Kidney glomerular epithelial cell (primary cell): ENCODE data around the gene MRM2.

Experiments
- DNase-seq: peaks from one replicate; lab custom pipeline; 2025; lab: John Stamatoyannopoulos, UW

The MRM2 gene

DNA sequence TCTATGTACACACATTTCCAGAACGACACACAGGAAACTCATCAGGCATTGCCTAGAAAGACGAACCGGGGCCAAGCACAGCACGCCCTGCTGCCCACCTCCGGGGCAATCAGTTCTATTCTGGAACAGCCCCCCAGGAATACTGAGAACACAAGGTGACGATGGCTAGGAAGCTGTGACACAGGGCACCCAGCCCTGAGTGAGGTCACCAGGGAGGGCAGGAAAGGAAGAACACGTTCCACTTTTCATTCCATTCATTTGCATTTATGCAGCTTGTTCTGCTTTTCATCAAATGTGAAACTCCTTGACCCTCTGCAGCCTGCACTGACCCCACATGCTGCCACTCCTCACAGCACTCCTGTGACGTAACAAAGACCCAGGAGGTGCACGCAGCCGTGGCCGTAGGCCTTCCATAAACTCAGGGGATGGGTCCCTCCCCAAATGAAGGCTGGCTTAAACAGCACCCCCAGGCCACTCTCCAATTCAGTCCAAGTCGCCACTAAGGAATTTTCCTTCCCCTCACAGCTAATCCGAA lies 38.2 kb downstream of the MRM2 start:
- DNase-seq, result no peak

DNA sequence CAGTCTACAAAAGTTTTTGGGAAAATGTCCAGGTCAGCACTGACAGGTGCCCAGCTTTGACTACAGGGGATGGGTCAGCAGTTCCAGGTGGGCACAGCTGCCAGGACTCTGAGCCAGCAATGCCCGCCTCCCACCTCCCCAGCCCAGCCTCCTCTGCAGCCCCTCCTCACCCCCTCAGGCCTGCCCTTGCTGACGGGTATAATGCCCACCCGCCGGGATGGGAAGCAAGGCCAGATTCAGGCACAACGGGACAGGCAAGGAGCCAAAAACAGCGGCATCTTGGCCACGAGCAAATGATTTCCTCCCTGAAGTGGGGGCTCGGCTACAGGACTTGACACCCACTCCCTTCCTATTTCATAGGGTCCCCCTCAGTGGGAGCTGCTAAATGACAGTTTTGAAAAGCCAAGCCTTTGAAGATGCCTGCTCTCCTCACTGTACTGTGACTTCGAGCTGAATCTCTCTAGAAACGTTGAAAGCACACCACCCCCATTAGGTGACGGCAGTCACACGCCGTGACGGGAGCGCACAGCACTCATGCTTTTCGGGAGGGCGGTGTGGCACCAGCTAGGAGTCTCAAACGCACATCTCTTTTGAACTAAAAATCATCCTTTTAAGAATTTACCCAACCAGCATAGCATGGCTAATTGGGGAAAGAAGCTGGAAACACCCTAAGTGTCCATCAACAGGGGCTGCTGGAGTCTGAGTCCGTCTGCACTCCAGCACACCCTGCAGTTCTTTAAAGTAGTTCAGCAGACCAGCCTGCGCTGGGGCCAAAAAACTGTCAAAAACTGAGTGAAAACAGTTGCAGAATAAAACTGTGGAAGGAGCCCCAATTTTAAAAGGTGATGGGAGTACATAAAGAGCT lies 38.9 kb downstream of the MRM2 start:
- no peak for DNase-seq

DNA sequence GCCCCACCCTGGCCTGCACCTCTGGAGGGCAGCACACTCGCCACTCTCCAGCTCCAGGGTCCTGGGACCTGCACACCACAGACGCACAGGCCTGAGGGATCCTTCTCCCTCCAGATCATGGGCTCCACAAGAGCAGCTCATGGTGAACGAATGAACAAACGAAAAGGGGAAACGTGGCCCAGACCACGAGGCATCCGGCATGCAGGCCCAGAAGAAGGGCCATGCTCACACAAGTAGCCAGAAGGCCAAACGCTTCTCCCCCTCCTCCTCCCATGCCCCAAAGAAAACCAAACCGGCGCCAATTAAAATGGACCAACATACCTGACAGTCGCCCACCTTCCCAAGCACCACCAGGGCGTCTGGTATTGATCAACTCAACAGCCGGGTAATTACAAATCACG lies 39.6 kb downstream of the MRM2 start:
- DNase-seq, result no peak

DNA sequence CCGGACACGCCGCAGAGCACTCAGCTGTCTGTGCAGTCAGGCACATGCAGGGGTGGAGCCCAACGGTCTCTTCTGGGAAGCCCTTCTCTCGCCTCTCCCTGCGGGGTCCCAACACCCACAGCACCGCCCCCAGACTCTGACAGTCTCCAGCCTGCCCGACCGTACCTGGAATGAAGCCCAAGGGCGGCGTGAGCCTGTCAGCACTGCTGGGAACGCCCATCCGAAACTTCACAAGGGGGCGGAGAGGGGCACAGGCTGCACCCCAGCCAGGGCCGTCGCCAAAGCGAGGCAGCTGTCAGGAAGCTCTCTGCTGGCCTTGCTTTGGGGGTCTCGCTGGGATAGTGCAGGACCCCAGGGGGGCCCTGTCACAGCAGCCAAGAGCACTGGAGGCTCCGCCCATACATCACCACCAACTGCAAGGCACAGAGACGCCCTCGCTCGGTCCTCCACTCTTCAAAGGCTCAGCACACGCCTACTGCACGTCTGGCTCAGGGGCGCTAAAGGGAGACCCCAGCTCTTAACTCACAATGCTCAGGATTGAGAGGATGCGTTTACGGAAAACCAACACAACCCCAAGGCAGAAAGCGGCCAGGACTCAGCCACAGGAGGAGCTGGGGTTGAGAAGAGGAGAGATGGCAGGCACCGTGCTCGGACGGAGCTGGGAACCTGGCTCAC lies 40.2 kb downstream of the MRM2 start:
- DNase-seq, result no peak

DNA sequence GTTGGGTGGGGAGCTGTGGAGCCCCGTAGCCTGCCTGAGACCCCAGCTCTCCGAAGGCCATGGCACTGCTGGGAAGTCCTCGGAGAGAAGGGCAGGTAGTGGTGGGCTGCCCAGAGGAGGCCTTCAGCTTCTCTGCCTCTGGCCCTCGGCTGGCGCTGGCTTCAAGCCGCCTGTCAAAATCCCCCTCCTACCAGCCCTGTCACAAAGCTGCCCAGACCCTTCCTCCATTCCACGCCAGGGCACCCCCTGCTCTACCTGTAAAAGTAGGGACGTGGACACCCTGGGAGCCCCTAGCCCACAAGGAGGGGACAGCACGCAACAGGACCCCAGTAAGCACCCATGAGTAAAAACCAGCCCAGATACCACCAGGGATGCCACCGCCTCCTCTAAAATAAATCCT lies 40.9 kb downstream of the MRM2 start:
- DNase-seq, result no peak

DNA sequence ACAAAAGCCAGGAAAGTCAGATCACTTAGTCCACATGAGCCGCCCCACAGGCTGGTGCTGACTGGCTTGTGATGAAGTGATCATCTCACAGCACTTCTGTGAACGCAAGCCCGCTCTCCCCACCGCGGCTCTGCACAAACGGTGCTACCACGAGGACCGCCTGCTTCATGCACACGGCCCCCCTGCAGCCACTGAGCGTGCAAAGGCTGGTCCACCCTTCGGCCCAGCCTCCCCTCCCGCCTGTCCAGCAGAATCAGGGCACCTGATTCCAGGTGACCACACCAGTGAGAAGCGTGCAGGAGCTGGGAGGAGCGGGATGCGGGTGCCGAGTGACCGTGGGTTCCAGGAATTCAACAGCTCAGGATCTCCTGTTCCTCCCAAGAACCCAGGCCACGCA lies 41.4 kb downstream of the MRM2 start:
- no peak for DNase-seq

DNA sequence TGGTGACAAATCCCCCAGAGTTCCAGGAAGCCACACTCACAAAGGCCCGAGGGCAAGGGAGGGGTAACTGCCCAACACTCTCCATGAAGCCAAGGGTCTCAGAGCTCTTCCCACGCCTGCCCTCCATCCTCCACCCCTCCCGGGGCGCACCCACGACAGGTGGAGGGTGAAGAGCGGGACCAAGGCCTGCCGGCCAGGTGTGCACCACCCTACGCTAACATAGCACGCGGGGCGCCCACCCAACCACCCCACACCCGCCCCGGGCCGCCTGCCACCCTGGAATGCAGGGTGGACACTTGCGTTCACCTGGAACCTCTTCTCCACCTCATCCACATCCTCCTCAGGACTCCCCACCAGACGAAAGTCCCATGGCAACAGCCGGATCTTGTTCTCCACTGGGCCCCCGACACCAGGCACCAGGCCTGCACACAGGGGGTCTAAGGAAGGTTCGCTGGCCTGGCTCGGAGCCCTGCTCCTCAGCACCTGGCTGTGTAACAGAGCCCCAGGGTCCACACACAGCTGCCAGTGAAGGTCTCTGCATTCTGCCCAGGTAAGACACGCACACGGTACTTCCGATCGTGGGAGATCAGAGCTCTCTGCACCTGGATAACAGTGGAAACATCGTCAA lies 41.9 kb downstream of the MRM2 start:
- no peak for DNase-seq

DNA sequence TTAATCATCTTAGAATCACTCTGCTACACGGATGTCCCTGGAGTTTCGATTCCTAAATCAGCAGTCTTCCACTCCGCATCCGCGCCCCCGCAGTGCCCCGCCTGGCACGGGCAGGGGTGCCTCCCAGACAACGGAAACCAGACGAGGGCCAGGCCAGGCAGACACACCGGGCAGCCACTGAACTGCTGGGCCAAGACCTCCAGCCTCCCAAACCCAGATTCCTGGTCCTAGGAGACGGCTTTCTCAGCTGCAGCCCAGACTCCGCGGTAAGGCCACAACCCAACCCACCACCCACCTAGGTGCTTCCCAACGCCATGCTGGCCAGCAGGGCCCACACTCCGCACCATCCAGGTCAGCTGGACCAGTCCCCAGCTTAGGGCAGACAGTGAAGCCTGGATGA lies 42.5 kb downstream of the MRM2 start:
- no peak for DNase-seq

DNA sequence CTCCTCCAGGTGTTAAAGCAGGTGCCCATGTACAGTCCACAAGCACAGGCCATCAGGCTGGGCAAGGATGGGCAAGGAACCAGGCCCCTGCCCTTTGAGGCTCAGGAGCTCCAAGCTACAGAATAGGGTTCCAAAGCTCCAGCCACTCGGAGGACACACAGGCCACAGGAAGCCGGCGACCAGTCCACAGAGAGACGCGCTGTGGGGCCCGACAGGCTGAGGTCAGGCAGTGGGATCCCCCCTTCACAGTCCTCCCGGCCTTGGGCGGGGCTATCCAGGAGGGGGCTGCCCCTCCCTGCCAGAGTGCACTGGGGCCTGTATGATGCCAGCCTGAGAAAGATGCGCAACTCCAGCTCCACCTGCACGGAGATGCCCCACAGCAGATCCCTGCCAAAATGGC lies 43.2 kb downstream of the MRM2 start:
- no peak for DNase-seq

DNA sequence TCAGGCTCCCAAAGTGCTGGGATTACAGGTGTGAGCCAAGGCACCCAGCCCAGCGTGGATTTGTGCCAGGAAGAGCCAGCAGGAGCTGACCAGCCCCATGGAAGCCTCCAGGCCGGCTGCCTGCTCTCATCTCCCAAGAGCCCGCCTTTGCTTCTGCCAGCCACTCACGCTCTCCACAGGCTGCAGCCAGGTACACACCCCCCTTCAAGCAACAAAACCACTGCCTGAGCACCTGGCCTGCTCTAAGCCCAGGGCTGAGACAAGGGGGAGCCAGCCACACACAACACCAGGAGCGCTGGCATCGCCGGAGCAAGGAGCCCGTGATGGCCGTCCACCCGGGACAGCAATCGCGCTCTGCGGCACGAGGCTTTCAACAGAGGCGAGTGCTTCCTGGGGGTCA lies 43.8 kb downstream of the MRM2 start:
- DNase-seq, result no peak

DNA sequence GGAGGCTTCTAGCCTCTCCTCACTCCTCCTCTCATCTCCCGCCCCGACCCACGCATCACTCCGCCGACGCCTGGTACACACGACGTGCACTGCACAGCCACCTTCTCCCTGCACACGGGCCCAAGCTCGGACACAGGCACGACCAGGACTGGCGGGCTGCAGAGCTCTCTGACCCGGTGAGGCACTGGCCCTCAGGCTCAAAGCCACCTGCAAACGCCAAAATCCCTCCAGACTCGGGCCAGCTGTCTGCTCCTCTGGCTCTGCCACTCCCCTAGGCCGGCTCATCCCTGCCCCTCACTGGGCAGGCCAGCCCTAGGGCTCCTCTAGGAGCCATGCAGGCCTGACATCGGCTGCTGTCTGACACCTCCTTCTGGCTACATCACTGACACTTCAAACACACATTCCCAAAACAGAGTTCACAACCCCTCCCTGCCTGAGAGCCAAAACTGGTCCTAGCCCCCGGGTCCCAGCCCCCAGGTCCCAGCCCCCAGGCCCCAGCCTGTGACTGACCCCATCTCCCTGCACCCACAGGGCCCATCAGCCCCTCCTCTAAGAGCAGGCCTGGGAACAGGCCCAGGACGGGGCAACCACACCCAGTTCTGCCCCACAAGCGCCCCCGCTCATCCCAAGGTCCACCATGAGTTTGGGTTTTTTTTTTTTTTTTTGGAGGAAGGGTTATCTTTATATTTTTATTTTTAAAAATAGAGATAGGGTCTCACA lies 44.4 kb downstream of the MRM2 start:
- DNase-seq, result no peak

DNA sequence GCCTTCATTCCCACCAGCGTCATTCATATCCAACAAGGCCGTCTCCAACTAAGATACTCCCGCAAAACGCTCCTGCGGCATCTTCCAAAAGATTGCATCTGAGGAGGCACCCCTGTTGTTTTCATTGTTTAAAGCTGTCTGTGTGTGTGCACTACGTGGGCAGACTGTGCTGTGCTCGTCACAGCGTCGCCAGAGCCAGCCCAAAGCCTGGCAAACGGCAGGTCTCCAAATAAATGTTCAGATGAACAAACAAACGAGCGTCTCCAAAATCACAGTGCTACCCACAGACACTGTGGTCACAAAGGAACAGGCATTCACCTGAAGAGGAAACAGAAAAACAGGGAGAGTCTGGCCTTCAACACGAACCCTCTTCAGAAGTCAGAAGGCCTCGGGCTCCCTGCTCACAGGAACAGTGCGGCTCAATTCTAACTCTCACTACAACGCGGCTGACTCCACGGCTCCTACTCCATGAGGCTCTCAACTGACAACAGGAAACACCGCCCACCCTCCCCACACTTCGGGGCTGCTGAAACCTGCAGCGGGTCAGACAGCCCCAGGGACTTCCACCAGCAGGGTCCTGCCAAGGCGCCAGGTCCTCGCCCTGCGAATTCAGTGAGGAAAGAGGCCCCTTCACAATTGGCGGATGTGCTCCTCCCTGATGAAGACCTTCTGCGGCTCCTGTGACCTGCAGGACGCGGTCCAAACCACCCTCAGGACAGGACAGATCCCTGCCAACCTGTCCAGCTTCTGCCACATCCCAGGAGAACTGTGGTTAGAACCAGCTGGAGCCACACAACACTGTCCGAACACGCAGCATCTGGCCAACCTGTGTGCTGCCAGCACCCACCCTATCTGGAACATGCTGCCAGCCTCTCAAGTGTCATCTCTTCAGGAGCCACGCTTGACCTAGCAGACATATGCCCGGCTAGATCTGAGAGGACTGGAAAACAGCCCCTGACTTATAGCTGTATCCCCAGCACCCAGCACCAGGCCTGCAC lies 45.3 kb downstream of the MRM2 start:
- no peak for DNase-seq

DNA sequence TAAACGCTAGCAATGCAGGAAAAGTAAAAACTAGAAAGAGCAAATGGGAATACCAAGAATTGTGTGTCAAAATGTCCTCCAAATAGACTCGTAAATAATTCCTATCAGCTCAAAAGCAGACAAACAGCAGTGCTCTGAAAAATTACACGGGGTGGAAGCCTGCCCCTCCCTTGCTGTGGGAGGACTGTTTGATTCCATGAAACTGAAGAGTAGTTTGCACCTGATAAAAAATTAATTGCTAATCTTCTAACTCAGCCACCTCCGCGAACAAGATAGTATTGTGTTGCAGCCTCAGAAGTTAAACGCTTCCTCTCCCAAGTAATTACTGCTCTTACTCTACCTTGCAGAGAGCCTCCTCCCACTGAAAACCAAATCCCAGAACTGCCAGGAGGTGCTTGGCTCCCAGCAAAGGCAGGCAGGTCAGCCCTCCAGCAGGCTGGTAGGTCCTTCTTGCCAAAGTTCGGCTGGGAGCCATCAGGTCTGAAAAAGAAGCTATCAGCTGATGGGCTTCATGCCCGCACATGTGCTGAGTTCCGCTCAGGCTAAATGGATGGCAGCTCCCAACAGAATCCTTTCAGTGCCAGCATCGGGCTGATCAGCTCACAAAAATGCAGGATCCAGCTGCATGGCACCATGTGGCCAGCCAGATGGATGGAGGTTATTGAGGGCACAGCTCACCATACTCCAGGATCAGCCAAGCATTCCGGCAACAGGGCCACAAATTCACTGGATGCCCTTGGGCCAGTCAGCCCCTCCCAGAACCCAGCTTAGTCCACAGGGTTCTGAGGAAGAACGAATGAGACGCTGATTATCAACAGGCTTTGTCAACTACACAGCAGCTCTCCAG lies 46.4 kb downstream of the MRM2 start:
- DNase-seq, result no peak

DNA sequence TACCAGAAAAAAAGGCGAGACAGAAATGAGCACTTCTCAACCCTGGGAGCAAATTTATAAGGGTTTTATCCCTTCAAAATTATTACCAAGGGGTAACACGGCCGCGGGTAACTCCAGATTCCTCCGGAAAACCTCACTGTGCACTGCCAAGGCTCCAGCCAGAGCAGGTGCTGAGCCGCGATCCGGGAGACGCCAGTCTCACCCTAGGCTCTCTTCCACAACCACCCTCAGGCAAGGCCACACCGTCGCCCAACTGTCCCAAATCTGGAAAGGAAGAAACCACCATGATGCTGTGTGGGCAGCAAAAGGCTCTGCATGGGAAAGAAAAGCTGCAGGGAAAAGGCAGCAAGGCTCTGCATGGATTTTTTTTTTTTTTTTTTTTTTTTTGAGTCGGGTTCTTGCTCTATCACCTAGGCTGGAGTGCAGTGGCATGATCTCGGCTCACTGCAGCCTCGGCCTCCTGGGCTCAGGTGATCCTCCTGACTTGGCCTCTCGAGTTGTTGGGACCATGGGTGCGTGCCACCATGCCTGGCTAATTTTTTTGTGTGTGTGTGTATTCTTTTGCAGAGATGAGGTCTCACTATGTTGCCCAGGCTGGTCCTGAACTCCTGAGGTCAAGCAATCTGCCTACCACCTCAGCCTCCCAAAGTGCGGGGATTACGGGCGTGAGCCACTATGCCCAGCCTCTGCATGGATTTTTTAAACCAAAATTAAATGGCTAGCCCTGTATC lies 48.3 kb downstream of the MRM2 start:
- no peak for DNase-seq

DNA sequence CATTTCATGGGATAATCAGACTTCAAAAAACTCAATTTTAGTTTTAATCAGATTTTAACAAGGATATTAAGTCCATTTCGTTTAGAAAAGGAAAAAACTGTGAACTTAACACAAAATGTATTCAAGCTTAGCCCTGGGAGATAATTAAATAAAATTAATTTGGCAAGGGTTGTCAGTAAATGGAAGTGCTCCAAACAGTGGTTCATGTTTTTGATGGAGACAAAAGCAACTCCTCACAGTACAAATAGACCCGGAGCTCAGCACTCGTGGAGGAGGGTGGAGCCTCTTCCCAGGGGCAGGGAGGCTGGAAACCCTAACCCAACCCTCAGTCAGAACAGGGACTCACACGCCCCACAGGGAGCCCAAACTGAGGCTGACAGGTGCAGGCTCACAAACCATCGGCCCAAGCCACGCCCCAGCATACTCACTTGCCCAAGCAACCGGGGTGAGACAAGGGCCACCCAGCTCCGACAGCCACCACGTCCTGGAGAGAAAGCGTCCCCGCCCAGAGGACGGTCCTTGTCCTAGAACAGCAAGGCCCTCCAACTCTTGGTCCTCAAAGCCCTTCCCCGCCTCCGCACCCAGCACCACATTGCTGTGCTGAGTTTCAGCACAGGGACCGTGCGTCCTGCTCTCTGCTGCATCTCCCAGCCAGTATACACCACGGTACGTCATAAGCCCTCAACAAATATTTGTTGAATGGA lies 49.0 kb downstream of the MRM2 start:
- DNase-seq, result no peak

DNA sequence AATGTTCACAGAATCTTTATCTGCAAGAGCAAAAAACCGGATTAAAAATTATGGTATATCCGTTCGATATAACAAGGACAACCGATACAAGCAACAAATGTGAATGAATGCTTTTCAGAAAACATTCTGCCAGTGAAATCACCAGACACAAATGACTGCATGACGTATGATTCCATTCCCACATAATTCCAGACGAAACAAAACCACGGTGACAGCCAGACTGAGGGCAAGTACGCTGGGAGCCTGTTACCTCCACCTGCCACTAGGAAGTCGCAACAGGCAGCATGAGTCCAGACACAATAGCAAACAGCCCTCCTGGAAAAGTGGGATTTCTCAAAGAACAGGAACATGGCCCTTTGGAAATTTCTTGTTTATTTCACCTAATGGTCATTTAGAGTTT lies 51.0 kb downstream of the MRM2 start:
- no peak for DNase-seq

DNA sequence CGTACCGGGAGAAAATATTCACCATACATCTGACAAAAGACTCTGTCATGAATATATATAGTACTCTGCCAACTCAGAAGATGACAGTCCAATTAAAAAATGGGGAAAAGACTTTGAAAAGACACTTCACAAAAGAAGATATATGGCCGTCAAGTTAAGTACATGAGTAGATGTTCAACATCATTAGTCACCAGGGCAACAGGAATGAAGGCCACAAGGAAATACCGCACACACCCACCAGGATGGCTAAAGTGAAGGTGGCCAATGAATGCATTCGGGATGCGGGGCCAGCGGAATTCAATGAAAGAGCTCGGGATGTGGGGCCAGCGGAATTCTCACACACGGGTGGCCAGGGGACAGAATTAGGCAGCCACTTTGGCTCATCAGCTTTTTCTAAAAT lies 51.5 kb downstream of the MRM2 start:
- DNase-seq, result no peak

DNA sequence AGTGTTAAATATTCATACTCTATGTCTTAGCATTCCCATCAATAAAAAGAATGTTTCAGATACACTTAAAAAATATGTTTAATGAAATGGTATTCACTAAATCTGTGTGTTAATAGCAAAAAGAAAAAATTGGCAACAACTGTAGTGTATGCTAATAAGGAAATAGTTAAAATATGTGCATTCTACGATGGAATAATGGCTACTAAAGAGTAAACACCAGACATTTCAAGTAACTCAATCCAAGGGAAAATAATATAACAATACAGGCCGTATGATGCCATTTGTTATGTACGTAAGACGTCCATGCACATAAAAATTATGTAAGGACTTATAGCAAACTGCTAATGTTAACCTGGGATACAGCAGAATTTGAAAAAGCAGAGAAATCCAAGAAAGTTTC lies 55.8 kb downstream of the MRM2 start:
- no peak for DNase-seq

DNA sequence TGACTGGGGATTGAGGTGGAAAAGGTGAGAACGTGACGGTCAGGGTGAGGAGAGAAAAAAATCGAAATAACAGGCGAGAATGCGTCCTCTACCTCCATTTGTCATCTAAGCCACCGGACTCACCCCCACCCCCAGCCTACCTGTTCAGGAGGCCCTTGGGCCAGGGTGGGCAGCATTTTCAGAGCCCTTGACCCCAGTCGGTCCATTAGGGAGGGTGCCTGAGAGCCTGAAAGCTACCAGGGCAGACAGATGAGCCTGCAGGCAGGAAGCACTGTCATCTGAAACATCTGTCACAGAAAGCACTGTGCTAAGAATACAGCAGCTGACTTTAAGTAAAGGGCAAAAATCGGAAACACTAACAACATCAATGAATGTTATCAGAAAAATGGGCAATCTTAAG lies 56.3 kb downstream of the MRM2 start:
- DNase-seq, result no peak
